DMS79 (cell line): Measurements from ENCODE around the gene HMX3.

Experiments used
- DNase-seq: peaks from one replicate; lab custom pipeline; 2025; lab: John Stamatoyannopoulos, UW

The HMX3 gene

DNA sequence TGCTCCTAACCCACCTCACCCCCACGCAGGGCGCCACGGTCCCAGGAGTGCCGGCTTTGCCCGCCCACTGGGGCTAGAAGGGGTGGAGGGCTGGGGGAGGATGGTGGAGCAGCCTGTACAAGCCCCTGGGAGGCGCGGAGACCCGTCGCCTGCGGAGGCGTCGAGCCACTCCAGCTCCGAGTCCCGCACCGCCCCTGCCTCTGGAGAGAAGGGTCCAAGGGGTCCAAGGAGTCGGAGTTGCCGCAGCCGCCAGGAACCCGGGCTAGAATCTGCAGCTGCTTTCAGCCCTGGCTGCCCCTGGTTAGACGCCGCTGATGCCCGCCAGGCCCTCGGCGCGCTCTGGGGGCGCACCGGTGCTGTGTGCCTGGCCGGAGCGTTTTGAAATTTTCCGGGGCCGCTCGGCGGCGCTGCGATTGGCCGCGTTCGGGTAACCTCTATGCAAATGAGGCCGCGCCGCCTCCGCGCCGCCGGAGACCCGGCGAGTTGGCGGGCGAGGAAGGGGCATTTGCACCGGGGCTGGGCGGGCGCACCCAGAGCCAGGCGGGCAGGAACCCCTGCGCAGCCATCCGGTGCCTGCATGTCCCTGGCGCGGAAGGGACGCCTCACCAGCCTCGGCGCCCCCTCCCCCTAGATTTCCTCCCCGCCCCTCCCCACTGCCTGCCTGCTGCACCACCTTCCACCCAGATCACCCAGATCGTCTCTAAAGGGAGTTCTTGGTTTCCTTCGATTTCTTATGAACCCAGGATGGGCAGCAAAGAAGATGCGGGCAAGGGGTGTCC, 12.1 kb downstream of the HMX3 start, which contains the start of gene HMX2:
TSS of gene HMX2 (plus strand) at position 502 of the 779 bp plus-strand sequence. CDS start at position 745, 243 bp downstream.
- DNase-seq: peak; percentile 12

GRCh38 chr10:123148414-123149161, 12.8 kb downstream of the HMX3 start:
- no peak for DNase-seq

DNA sequence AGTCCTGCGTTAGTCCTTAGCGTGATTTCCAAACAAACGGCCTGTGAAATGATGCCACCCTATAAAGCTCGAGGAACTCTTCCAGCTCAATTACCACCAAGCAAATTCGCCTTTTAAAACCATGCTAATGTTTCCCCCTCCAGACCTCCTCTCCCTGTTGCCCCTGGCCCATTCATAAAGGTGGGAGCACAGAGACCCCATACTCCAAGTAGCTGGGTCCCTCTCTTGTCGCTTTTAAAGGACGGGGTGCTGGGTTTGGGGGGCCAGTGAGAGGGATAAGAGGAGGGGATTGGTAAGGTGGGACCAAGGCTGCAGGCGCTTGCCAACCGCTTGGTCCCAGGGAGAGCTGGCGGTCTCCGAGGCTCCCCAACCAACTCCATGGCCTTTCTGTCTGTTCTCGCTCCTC, 13.4 kb downstream of the HMX3 start:
- no peak for DNase-seq

GRCh38 chr10:123149568-123150270, 13.9 kb downstream of the HMX3 start:
- DNase-seq: no peak

- DNase-seq: no peak
Observed at GRCh38 chr10:123150271-123150985, 14.7 kb downstream of the HMX3 start.

DNA sequence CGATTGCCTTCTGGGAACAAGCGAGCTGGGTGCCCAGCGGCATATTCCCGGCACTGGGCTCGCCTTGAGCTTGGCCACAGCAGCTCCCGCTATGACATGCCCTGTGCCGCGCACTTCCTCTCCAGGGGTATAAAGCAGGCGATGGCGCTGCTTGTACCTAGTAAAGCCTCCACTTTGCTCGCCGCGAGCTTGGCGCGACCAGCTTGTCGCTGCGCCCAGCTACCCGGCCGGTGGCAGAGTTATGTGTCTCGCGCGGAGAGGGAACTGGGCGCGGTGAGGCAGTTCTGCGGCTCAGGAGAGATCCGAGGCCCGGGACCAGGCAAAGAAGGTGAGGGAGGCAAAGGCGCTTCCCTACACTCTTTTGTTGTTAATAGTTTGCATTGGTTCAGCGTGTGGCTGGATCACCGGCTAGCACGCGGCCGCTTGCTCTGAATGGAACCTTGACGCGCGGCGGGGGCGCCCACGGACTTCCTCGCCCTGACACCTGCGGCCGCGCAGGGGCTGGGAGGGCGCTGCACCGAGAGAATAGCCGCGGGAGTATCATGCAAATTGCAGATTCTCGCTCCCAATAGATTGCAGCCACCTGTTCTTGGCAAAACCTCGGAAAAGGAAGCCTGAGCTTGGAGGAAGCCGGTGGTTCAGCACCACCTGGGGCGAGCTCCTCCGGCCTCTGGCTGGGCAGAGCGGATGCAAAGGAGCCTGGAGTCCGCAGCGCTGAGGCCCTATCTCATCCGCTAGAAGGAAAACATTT, 15.4 kb downstream of the HMX3 start:
- DNase-seq: no peak

DNA sequence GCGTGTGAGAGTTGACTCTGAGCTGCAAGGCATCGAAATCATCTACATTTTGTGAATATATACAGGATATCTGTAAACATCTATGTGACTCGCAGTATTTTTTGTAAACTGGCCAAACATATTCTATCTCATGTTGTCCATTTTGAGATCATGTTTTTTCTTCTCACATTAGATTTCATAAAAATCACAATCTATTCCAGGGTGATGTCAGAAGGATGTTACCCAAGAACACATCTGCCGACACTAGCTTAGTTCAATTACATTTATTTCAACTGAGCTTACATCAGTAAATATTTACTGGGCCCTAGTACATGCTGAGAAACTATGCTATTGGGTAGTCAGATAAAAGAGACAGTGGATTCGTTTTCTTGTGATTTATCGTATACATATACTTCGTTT, 16.0 kb downstream of the HMX3 start:
- DNase-seq: no peak

- no peak for DNase-seq
Observed at GRCh38 chr10:123153486-123154091, 17.8 kb downstream of the HMX3 start.

DNA sequence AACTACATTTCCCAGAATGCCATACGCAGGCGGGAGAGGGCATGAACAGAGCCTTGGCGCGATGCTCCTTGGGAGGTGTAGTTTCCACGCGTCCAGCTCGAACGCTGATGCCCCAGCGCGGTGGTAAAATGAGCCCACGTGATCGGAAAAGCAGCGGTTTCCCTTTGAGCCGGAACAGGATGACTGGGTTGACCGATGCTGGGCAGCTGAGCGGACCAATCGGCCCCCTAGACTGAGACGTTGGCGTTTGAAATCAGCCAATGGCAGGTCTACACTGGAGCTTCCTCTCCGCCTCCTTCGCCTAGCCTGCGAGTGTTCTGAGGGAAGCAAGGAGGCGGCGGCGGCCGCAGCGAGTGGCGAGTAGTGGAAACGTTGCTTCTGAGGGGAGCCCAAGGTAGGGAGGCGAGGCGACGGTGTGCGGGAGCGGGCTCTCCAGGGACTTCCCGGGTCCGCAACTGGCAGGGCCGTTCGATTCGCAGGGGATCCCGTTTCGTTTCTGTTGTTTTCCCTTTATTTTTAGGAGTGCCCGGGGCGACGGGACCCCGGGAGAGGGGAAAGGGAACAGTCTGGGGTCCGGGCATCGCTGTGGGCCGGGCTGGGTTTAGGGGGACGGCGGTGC, 18.4 kb downstream of the HMX3 start, which contains the start of gene BUB3:
TSS of gene BUB3 (plus strand) at position 311 of the 619 bp plus-strand sequence. CDS start 516 bp downstream, outside the sequence.
- peak; percentile 93 for DNase-seq

- DNase-seq: no peak
Observed at GRCh38 chr10:123154711-123155505, 19.1 kb downstream of the HMX3 start.

- no peak for DNase-seq
Observed at GRCh38 chr10:123156078-123156477, 20.3 kb downstream of the HMX3 start.

DNA sequence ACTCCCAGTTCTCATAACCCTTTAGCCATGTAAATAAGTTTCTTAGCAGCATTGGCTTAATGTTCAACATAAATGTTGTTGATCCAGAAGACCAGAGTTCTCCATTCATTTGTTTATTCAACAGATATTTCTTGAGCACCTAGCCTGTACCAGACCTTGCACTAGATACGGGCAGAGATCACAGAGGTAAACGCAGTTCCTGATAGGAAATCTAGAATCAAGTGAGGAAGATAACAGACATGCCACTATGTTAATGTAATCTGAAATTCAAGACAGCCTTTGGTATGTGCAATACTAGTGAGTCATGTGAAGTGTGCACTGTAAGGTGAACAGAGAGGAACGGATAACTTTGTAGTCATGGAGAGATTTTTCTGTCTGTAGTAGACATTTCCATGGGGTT, 21.4 kb downstream of the HMX3 start:
- no peak for DNase-seq

DNA sequence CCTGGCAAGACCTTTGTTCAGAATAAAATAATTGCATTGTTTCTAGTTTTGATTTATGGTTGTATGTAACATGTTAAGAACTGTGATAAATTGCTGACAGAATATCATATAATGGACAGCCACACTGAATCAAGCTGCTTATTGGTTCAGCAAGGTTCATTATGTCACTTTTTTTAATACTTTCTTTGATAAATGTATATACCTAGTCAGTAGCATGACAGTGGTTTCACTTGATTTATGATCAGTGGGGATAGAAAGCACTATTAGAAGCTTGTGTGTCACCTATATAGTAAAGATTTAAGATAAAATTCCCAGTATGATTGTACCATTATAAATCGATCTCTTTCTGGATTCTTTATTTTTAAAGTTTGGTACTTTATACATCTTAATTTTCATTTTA, 22.9 kb downstream of the HMX3 start:
- no peak for DNase-seq

- no peak for DNase-seq
Observed at GRCh38 chr10:123160311-123160980, 24.7 kb downstream of the HMX3 start.

DNA sequence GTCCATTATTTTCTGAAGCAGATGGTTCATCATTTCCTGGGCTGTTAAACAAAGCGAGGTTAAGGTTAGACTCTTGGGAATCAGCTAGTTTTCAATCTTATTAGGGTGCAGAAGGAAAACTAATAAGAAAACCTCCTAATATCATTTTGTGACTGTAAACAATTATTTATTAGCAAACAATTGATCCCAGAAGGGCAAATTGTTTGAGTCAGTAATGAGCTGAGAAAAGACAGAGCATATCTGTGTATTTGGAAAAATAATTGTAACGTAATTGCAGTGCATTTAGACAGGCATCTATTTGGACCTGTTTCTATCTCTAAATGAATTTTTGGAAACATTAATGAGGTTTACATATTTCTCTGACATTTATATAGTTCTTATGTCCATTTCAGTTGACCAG, 28.5 kb downstream of the HMX3 start:
- no peak for DNase-seq

DNA sequence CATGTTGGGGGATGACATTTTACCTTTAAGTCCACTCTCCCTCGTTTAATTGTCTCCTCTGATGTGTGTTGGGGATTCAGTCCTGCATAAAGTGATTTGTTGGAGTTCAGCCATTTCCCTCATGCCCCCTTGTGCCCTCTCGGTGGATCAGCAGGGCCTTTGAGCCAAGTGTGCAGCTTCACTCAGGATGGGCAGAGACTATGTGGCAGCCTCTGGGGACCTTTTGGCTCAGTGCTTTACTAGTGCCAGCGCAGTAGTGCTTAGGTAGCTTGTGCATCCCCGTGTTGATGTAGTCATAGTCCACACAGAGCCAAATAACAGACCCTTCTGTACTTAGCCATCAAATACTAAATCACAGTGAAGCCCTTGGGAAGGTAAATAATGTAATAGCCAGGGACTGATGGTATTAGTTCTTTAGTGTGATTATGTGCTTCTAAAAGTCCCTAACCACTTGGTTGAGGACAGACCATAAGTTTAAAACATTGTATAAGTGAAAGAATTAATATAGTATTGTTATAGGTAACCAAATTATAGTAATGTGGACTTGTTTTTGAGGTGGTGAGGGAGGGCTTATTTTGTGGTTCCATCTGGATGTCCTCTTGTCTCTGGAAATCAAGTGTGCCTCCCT, 29.8 kb downstream of the HMX3 start:
- no peak for DNase-seq

- no peak for DNase-seq
Observed at GRCh38 chr10:123166618-123167017, 30.8 kb downstream of the HMX3 start.

GRCh38 chr10:123170961-123171360, 35.2 kb downstream of the HMX3 start:
- no peak for DNase-seq
